HCT116 (cell line): ENCODE measurements around the gene EIF4E1B.

ENCODE experiments used
- CBX3 ChIP-seq: IDR thresholded peaks from 2 replicates; pipeline ENCODE4 v1.6.1; 2012; ENCODE audit warnings: low read depth
- EZH2 ChIP-seq: fragments of 200-600 bp; sonication (generic); IDR thresholded peaks from 2 replicates; pipeline ENCODE4 v1.6.1; 2017; ENCODE audit warnings: antibody characterized with exemption, mixed run types
- POLR2A ChIP-seq: IDR thresholded peaks from 2 replicates; pipeline ENCODE4 v1.7.0; 2011; ENCODE audit warnings: borderline replicate concordance; ENCODE audit not compliant: insufficient read depth, insufficient read length; ENCODE audit errors: extremely low read depth
- POLR2AphosphoS5 ChIP-seq: IDR thresholded peaks from 2 replicates; pipeline ENCODE4 v1.6.1; 2011; ENCODE audit warnings: mild to moderate bottlenecking, low read depth, low read length, moderate library complexity
- TCF7L2 ChIP-seq: IDR thresholded peaks from 2 replicates; pipeline ENCODE4 v1.7.0; 2011; ENCODE audit warnings: borderline replicate concordance, inconsistent platforms; ENCODE audit not compliant: insufficient read depth, insufficient read length; ENCODE audit errors: extremely low read depth
- ZFX ChIP-seq: fragments of 450-650 bp; IDR thresholded peaks from 2 replicates; pipeline ENCODE4 v1.6.1; 2017
- TF ChIP-seq, protein P1 (sequence below): IDR thresholded peaks from 2 replicates; pipeline ENCODE4 v1.6.1; 2012
- TF ChIP-seq, protein P2 (sequence below), 3 experiments: fragments of 200-600 bp in 1 of 3; sonication (generic) in 1 of 3; IDR thresholded peaks in 2 of 3; conservative IDR thresholded peaks in 1 of 3; 2 replicates each; pipeline ENCODE4 v1.5.1; 2012 to 2017; ENCODE audit warnings: low read depth in 2 of 3, low read length in 2 of 3, antibody characterized with exemption in 1 of 3, borderline replicate concordance in 1 of 3, control low read depth in 1 of 3, mild to moderate bottlenecking in 1 of 3, mixed read lengths in 1 of 3, mixed run types in 1 of 3, moderate library complexity in 1 of 3; ENCODE audit not compliant: insufficient read depth in 1 of 3
- TF ChIP-seq, protein P3 (sequence below): IDR thresholded peaks from 2 replicates; pipeline ENCODE4 v1.6.1; 2012
- TF ChIP-seq, protein P4 (sequence below): IDR thresholded peaks from 2 replicates; pipeline ENCODE4 v1.6.1; 2012; ENCODE audit warnings: low read depth

DNA sequence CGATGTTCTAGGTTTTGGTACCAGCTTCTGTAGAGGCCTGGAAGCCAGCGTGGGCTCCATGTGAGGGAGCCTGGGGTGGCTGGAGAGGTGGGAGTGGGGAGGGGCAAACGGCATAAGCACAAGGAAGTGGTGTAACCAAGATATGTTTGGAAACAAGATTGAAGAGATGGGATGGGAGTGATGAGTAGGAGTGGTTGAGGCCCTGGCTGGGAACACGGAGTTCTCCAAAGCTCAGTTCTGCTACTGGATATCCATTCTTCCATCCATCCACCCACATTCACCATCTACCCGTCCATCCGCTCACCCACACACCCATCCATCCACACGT, 29.0 kb downstream of the EIF4E1B start:
- TF ChIP-seq ZFX (no peak), POLR2A (no peak), CBX3 (no peak), EZH2 (no peak), TCF7L2 (no peak), POLR2AphosphoS5 (no peak)
- TF ChIP-seq, protein P1, sequence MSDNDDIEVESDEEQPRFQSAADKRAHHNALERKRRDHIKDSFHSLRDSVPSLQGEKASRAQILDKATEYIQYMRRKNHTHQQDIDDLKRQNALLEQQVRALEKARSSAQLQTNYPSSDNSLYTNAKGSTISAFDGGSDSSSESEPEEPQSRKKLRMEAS, result no peak
- TF ChIP-seq, protein P2, sequence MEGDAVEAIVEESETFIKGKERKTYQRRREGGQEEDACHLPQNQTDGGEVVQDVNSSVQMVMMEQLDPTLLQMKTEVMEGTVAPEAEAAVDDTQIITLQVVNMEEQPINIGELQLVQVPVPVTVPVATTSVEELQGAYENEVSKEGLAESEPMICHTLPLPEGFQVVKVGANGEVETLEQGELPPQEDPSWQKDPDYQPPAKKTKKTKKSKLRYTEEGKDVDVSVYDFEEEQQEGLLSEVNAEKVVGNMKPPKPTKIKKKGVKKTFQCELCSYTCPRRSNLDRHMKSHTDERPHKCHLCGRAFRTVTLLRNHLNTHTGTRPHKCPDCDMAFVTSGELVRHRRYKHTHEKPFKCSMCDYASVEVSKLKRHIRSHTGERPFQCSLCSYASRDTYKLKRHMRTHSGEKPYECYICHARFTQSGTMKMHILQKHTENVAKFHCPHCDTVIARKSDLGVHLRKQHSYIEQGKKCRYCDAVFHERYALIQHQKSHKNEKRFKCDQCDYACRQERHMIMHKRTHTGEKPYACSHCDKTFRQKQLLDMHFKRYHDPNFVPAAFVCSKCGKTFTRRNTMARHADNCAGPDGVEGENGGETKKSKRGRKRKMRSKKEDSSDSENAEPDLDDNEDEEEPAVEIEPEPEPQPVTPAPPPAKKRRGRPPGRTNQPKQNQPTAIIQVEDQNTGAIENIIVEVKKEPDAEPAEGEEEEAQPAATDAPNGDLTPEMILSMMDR (IDR thresholded peaks at IDR 0.05 in 2 of 3, conservative IDR thresholded peaks at IDR 0.05 in 1 of 3; ENCODE audit: borderline replicate concordance in 1 of 3, insufficient read depth in 1 of 3, low read depth in 2 of 3, low read length in 2 of 3), result no peak
- TF ChIP-seq, protein P3, sequence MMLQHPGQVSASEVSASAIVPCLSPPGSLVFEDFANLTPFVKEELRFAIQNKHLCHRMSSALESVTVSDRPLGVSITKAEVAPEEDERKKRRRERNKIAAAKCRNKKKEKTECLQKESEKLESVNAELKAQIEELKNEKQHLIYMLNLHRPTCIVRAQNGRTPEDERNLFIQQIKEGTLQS, result no peak
- TF ChIP-seq, protein P4, sequence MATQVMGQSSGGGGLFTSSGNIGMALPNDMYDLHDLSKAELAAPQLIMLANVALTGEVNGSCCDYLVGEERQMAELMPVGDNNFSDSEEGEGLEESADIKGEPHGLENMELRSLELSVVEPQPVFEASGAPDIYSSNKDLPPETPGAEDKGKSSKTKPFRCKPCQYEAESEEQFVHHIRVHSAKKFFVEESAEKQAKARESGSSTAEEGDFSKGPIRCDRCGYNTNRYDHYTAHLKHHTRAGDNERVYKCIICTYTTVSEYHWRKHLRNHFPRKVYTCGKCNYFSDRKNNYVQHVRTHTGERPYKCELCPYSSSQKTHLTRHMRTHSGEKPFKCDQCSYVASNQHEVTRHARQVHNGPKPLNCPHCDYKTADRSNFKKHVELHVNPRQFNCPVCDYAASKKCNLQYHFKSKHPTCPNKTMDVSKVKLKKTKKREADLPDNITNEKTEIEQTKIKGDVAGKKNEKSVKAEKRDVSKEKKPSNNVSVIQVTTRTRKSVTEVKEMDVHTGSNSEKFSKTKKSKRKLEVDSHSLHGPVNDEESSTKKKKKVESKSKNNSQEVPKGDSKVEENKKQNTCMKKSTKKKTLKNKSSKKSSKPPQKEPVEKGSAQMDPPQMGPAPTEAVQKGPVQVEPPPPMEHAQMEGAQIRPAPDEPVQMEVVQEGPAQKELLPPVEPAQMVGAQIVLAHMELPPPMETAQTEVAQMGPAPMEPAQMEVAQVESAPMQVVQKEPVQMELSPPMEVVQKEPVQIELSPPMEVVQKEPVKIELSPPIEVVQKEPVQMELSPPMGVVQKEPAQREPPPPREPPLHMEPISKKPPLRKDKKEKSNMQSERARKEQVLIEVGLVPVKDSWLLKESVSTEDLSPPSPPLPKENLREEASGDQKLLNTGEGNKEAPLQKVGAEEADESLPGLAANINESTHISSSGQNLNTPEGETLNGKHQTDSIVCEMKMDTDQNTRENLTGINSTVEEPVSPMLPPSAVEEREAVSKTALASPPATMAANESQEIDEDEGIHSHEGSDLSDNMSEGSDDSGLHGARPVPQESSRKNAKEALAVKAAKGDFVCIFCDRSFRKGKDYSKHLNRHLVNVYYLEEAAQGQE, result no peak
